ENCODE measurements around the gene CYSTM1. TPM values are rescaled to one million over a fixed set of nuclear protein-coding genes. Genes with fewer than 3 reads are reported as not detected.

CYSTM1 gene
- total and polyA plus RNA-seq, 2 experiments from 2014 or later: 16.0 to 42.3 TPM

DNA sequence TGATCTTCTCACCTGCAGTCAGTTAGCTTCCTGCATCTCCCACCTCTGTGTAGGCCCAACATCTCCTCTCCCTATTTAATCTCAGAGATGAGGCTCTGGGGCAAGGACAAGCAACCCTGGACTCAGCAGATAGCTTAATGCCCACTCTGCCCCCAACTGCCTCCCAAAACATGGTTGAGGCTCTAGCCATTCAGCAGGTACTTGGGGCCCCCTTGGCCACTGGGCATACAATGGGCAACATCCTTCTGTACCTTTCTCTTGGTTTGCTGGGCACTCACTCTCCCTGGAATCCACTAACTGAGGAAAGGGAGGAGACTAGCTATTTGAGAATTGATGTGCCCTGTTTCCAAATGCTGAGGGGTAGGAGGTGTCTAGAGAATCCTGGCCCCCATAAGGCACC, 39.9 kb upstream of the CYSTM1 start:
- Histone ChIP-seq H3K9me2 (ENCODE audit: insufficient read depth) (no peaks in the 10 kb centered on the region), H2AFZ (no peak overlapping the region), H3K36me3 (ENCODE audit: low read depth) (no peaks in the 10 kb centered on the region), H3K4me1 (ENCODE audit: insufficient read depth) (peaks cover 20% of the 10 kb centered on the region), H3K27me3 (replicated peaks; ENCODE audit: insufficient read depth) (no peaks in the 10 kb centered on the region), H3F3A (ENCODE audit: insufficient read depth) (peaks cover 30% of the 10 kb centered on the region), H3K4me2 (ENCODE audit: unreplicated experiment) (no peak overlapping the region), H3K79me2 (ENCODE audit: insufficient read depth) (peaks cover 84% of the 10 kb centered on the region), H3K9ac (no peak overlapping the region), H3K27ac (no peak overlapping the region), H4K20me1 (ENCODE audit: insufficient read depth) (peaks cover 23% of the 10 kb centered on the region; the same call in 1 of the 2 replicates), H3K9me3 (ENCODE audit: low read depth) (no peaks in the 10 kb centered on the region), H3K4me3 (no peak overlapping the region)
- in situ Hi-C loops (cut with MboI): no loop called here
- DNase-seq: no peak
- TF ChIP-seq EZH2 (IDR thresholded peaks at IDR 0.05; ENCODE audit: insufficient read depth, poor library complexity, severe bottlenecking): no peak
- no peak for TF ChIP-seq EZH2phosphoT487 (IDR thresholded peaks at IDR 0.05; ENCODE audit: insufficient read depth, low read depth)

GRCh38 chr5:140136624-140137023, 38.4 kb upstream of the CYSTM1 start:
- 88 to 91% methylated on average over 1 of the region's 1 CpG for WGBS, 2 experiments (ENCODE audit: low coverage in 1 of 2, low lambda C conversion rate in 2 of 2, missing lambda C conversion rate in 2 of 2)
- peaks cover 28% of the 10 kb centered on the region; the same call in 1 of the 2 replicates for H4K20me1 ChIP-seq (ENCODE audit: insufficient read depth)
- in situ Hi-C loops (cut with MboI): no loop called here

GRCh38 chr5:140140435-140140834, 34.6 kb upstream of the CYSTM1 start:
- no peaks in the 10 kb centered on the region for H3K27me3 ChIP-seq (replicated peaks; ENCODE audit: insufficient read depth)
- H3F3A ChIP-seq (ENCODE audit: insufficient read depth): 0 out of 2 replicates have a peak, but pooled peaks cover 10% of the 10 kb centered on the region
- no peak overlapping the region for H2AFZ ChIP-seq
- no peak for DNase-seq
- peaks cover 81% of the 10 kb centered on the region for H3K79me2 ChIP-seq (ENCODE audit: insufficient read depth)
- in situ Hi-C loops (cut with MboI): no loop called here
- no peak overlapping the region for H3K4me2 ChIP-seq (ENCODE audit: unreplicated experiment)
- 64 to 69% methylated on average over 3 of the region's 3 CpGs for WGBS, 2 experiments (ENCODE audit: low coverage in 1 of 2, low lambda C conversion rate in 2 of 2, missing lambda C conversion rate in 2 of 2)
- no peaks in the 10 kb centered on the region for H3K9me3 ChIP-seq (ENCODE audit: low read depth)
- no peak overlapping the region for H3K9ac ChIP-seq
- no peak overlapping the region for H3K27ac ChIP-seq
- no peaks in the 10 kb centered on the region for H3K9me2 ChIP-seq (ENCODE audit: insufficient read depth)
- H3K36me3 ChIP-seq (ENCODE audit: low read depth): no peaks in the 10 kb centered on the region
- H4K20me1 ChIP-seq (ENCODE audit: insufficient read depth): peaks cover 35% of the 10 kb centered on the region
- TF ChIP-seq EZH2phosphoT487 (IDR thresholded peaks at IDR 0.05; ENCODE audit: insufficient read depth, low read depth) (no peak), EZH2 (IDR thresholded peaks at IDR 0.05; ENCODE audit: insufficient read depth, poor library complexity, severe bottlenecking) (no peak)
- H3K4me3 ChIP-seq: no peak overlapping the region
- peaks cover 16% of the 10 kb centered on the region for H3K4me1 ChIP-seq (ENCODE audit: insufficient read depth)

More at GRCh38 chr5:140136624-140137023, 38.4 kb upstream of the CYSTM1 start:
- Histone ChIP-seq H3K9me2 (ENCODE audit: insufficient read depth) (no peaks in the 10 kb centered on the region), H3K4me1 (ENCODE audit: insufficient read depth) (peaks cover 30% of the 10 kb centered on the region), H3K27ac (no peak overlapping the region), H3K79me2 (ENCODE audit: insufficient read depth) (peaks cover 86% of the 10 kb centered on the region), H3K9me3 (ENCODE audit: low read depth) (no peaks in the 10 kb centered on the region), H3K4me2 (ENCODE audit: unreplicated experiment) (no peak overlapping the region), H3F3A (ENCODE audit: insufficient read depth) (peaks cover 26% of the 10 kb centered on the region), H3K9ac (no peak overlapping the region), H2AFZ (no peak overlapping the region), H3K27me3 (replicated peaks; ENCODE audit: insufficient read depth) (no peaks in the 10 kb centered on the region), H3K4me3 (no peak overlapping the region), H3K36me3 (ENCODE audit: low read depth) (no peaks in the 10 kb centered on the region)
- no peak for DNase-seq
- no peak for TF ChIP-seq EZH2 (IDR thresholded peaks at IDR 0.05; ENCODE audit: insufficient read depth, poor library complexity, severe bottlenecking)
- TF ChIP-seq EZH2phosphoT487 (IDR thresholded peaks at IDR 0.05; ENCODE audit: insufficient read depth, low read depth): no peak

- Histone ChIP-seq H3K79me2 (ENCODE audit: insufficient read depth) (peaks cover 75% of the 10 kb centered on the region), H3K4me1 (ENCODE audit: insufficient read depth) (peaks cover 18% of the 10 kb centered on the region), H3K9me3 (ENCODE audit: low read depth) (no peaks in the 10 kb centered on the region), H2AFZ (no peak overlapping the region), H3K9ac (no peak overlapping the region), H4K20me1 (ENCODE audit: insufficient read depth) (peaks cover 32% of the 10 kb centered on the region), H3K27ac (no peak overlapping the region), H3K4me3 (no peak overlapping the region), H3K36me3 (ENCODE audit: low read depth) (no peaks in the 10 kb centered on the region), H3K9me2 (ENCODE audit: insufficient read depth) (no peaks in the 10 kb centered on the region), H3K27me3 (replicated peaks; ENCODE audit: insufficient read depth) (no peaks in the 10 kb centered on the region), H3K4me2 (ENCODE audit: unreplicated experiment) (no peak overlapping the region), H3F3A (ENCODE audit: insufficient read depth) (0 out of 2 replicates have a peak, but pooled peaks cover 10% of the 10 kb centered on the region)
- TF ChIP-seq EZH2phosphoT487 (IDR thresholded peaks at IDR 0.05; ENCODE audit: insufficient read depth, low read depth): no peak
- TF ChIP-seq EZH2 (IDR thresholded peaks at IDR 0.05; ENCODE audit: insufficient read depth, poor library complexity, severe bottlenecking): no peak
- peak; percentile 72 for DNase-seq
- in situ Hi-C loops (cut with MboI): no loop called here
Observed at GRCh38 chr5:140141241-140141640, 33.7 kb upstream of the CYSTM1 start.

GRCh38 chr5:140142246-140142645, 32.7 kb upstream of the CYSTM1 start:
- H3K79me2 ChIP-seq (ENCODE audit: insufficient read depth): peaks cover 73% of the 10 kb centered on the region

More at GRCh38 chr5:140142246-140142645, 32.7 kb upstream of the CYSTM1 start:
- H3K9me3 ChIP-seq (ENCODE audit: low read depth): no peaks in the 10 kb centered on the region
- H3K36me3 ChIP-seq (ENCODE audit: low read depth): no peaks in the 10 kb centered on the region
- WGBS, 2 experiments (ENCODE audit: low coverage in 1 of 2, low lambda C conversion rate in 2 of 2, missing lambda C conversion rate in 2 of 2): 68 to 73% methylated on average over 5 of the region's 5 CpGs
- H3K4me3 ChIP-seq: no peak overlapping the region
- TF ChIP-seq EZH2phosphoT487 (IDR thresholded peaks at IDR 0.05; ENCODE audit: insufficient read depth, low read depth): no peak
- TF ChIP-seq EZH2 (IDR thresholded peaks at IDR 0.05; ENCODE audit: insufficient read depth, poor library complexity, severe bottlenecking): no peak
- no peak overlapping the region for H3K27ac ChIP-seq
- DNase-seq: no peak
- H3K27me3 ChIP-seq (replicated peaks; ENCODE audit: insufficient read depth): no peaks in the 10 kb centered on the region
- no peak overlapping the region for H3K9ac ChIP-seq
- H3K4me2 ChIP-seq (ENCODE audit: unreplicated experiment): no peak overlapping the region
- H3F3A ChIP-seq (ENCODE audit: insufficient read depth): peaks cover 15% of the 10 kb centered on the region; the same call in 1 of the 2 replicates
- peaks cover 26% of the 10 kb centered on the region for H4K20me1 ChIP-seq (ENCODE audit: insufficient read depth)
- H3K9me2 ChIP-seq (ENCODE audit: insufficient read depth): no peaks in the 10 kb centered on the region
- peaks cover 18% of the 10 kb centered on the region for H3K4me1 ChIP-seq (ENCODE audit: insufficient read depth)
- in situ Hi-C loops (cut with MboI): no loop called here
- no peak overlapping the region for H2AFZ ChIP-seq

Measured in GM23248 (cell line).